ENCODE data around the gene NRIP2. TPM values are rescaled to one million over a fixed set of nuclear protein-coding genes. Genes with fewer than 3 reads are reported as not detected.

NRIP2 gene
- total and polyA plus RNA-seq, 2 experiments from 2014 or later: 0.66 TPM; not detected in 1

GRCh38 chr12:2833327-2833726, 1.5 kb downstream of the NRIP2 start:
- H3K27me3 ChIP-seq (ENCODE audit: insufficient read depth): no peaks in the 10 kb centered on the region
- no peaks in the 10 kb centered on the region for H3K79me2 ChIP-seq (replicated peaks; ENCODE audit: insufficient read depth)
- no peak overlapping the region for H3K4me2 ChIP-seq
- H3K4me3 Mint-ChIP-seq: no peak overlapping the region
- H4K20me1 ChIP-seq (replicated peaks; ENCODE audit: insufficient read depth): peaks cover 5% of the 10 kb centered on the region; the same call in 1 of the 2 replicates
- no peak overlapping the region for H3K27ac ChIP-seq (ENCODE audit: low read depth)
- H3K9me3 Mint-ChIP-seq: no peaks in the 10 kb centered on the region
- peaks cover 12% of the 10 kb centered on the region; the same call in 1 of the 2 replicates for H3K4me1 ChIP-seq (ENCODE audit: insufficient read depth)
- H3K9me2 ChIP-seq (ENCODE audit: insufficient read depth): no peaks in the 10 kb centered on the region
- DNase-seq (ENCODE audit: low spot score) (no peak), ATAC-seq (no peak)
- H3K36me3 Mint-ChIP-seq (ENCODE audit: low read depth): peaks cover 12% of the 10 kb centered on the region
- TF ChIP-seq EZH2phosphoT487 (IDR thresholded peaks at IDR 0.05; ENCODE audit: unreplicated experiment): no peak
- TF ChIP-seq ZNF331 (CRISPR knock-in tag; IDR thresholded peaks at IDR 0.05; ENCODE audit: low read depth): no peak
- TF ChIP-seq NANOG (IDR thresholded peaks at IDR 0.05; ENCODE audit: borderline replicate concordance): no peak
- TF ChIP-seq EZH2 (IDR thresholded peaks at IDR 0.05; ENCODE audit: low read depth, unreplicated experiment): no peak
- TF ChIP-seq ZNF462 (CRISPR knock-in tag; IDR thresholded peaks at IDR 0.05): no peak
- TF ChIP-seq STAT1 (IDR thresholded peaks at IDR 0.05; ENCODE audit: unreplicated experiment): no peak
- TF ChIP-seq CTCF (conservative IDR thresholded peaks at IDR 0.05; ENCODE audit: low read depth in 2 of 2): no peak
- TF ChIP-seq CREB1 (CRISPR knock-in tag; IDR thresholded peaks at IDR 0.05; ENCODE audit: low read depth): no peak
- no peak for TF ChIP-seq ETS1 (IDR thresholded peaks at IDR 0.05)
- no peak for TF ChIP-seq JUNB (IDR thresholded peaks at IDR 0.05; ENCODE audit: unreplicated experiment)
- no peak for TF ChIP-seq REST (IDR thresholded peaks at IDR 0.05; ENCODE audit: unreplicated experiment)
- TF ChIP-seq POLR2AphosphoS5 (IDR thresholded peaks at IDR 0.05; ENCODE audit: low read depth): no peak
- TF ChIP-seq ZNF114 (CRISPR knock-in tag; IDR thresholded peaks at IDR 0.05): no peak
- H3K4me3 ChIP-seq: no peak overlapping the region
- peaks cover 19% of the 10 kb centered on the region for H3K4me1 Mint-ChIP-seq
- no peak overlapping the region; the same call in 1 of the 2 replicates for H3K27ac Mint-ChIP-seq
- H3K36me3 ChIP-seq (ENCODE audit: insufficient read depth): no peaks in the 10 kb centered on the region
- H3F3A ChIP-seq (replicated peaks; ENCODE audit: low read depth): 0 out of 2 replicates have a peak, but pooled peaks cover 3% of the 10 kb centered on the region
- peaks cover 11% of the 10 kb centered on the region for H3K27me3 Mint-ChIP-seq (ENCODE audit: insufficient read depth, low read depth, poor library complexity)
- H2AFZ ChIP-seq: no peak overlapping the region

Data from GM23338 (cell line).